GM19035 (cell line): ENCODE data around the gene GCAT.

Experiments
- ATAC-seq: cut with Tn5 transposase; IDR thresholded peaks from one replicate; pipeline ENCODE4 v1.9.1; 2021; ENCODE audit not compliant: unreplicated experiment

Gene GCAT

GRCh38 chr22:37842015-37842793 is 34.5 kb downstream of the GCAT start:
- ATAC-seq, result no peak

GRCh38 chr22:37843741-37844089 is 36.0 kb downstream of the GCAT start:
- ATAC-seq, result peak; percentile 45

GRCh38 chr22:37844904-37845329 is 37.2 kb downstream of the GCAT start:
- ATAC-seq, result no peak

GRCh38 chr22:37846433-37846832 is 38.7 kb downstream of the GCAT start:
- ATAC-seq, result no peak

GRCh38 chr22:37848587-37849088 is 40.9 kb downstream of the GCAT start:
- no peak for ATAC-seq

GRCh38 chr22:37849089-37849751 is 41.5 kb downstream of the GCAT start, which contains the start of gene EIF3L:
EIF3L (plus strand) TSS chr22:37849419; CDS start chr22:37849450, 31 bp downstream.
- peak; percentile 52 for ATAC-seq

GRCh38 chr22:37850801-37851200 is 43.1 kb downstream of the GCAT start:
- no peak for ATAC-seq

- ATAC-seq, result no peak
Observed at GRCh38 chr22:37852418-37852817, 44.7 kb downstream of the GCAT start.

- no peak for ATAC-seq
Observed at GRCh38 chr22:37854946-37855345, 47.2 kb downstream of the GCAT start.

- ATAC-seq, result no peak
Observed at GRCh38 chr22:37855462-37855861, 47.7 kb downstream of the GCAT start.

- no peak for ATAC-seq
Observed at GRCh38 chr22:37860796-37861421, 53.2 kb downstream of the GCAT start.

GRCh38 chr22:37862570-37863325 is 55.0 kb downstream of the GCAT start:
- no peak for ATAC-seq

- ATAC-seq, result no peak
Observed at GRCh38 chr22:37865510-37865909, 57.8 kb downstream of the GCAT start.
